Right atrium auricular region (tissue), 2 donors: Measurements from ENCODE around the gene PRDM16. TPM values are rescaled to one million over a fixed set of nuclear protein-coding genes. Genes with fewer than 3 reads are reported as not detected.

Source experiments
- DNase-seq: peaks from one replicate; pipeline ENCODE4 v3.0.0-alpha.2; 2019; ENCODE audit warnings: low spot score
- H3K27ac ChIP-seq, 2 donors: fragments of 200-600 bp; sonication (generic); 1 replicate in 1 of 2; 2 replicates in 1 of 2; pipeline ENCODE4 v1.5.1; 2016 to 2019
- H3K27me3 ChIP-seq, 2 donors: fragments of 200-600 bp; sonication (generic); one replicate each; pipeline versions ENCODE4 v1.5.1 to v1.6.0; 2017 to 2019
- H3K36me3 ChIP-seq: fragments of 200-600 bp; sonication (generic); one replicate; pipeline ENCODE4 v1.5.1; 2016
- H3K4me1 ChIP-seq, 2 donors: fragments of 200-600 bp; sonication (generic); one replicate each; pipeline versions ENCODE4 v1.5.1 to v1.6.0; 2017 to 2019
- H3K4me3 ChIP-seq, 2 donors: fragments of 200-600 bp; sonication (generic); 1 replicate in 1 of 2; 2 replicates in 1 of 2; pipeline ENCODE4 v1.5.1; 2017 to 2019; ENCODE audit warnings: mild to moderate bottlenecking in 1 of 2, moderate library complexity in 1 of 2
- H3K9me3 ChIP-seq, 2 donors: fragments of 200-600 bp; sonication (generic); one replicate each; pipeline ENCODE4 v1.5.1; 2019
- total RNA-seq, 2 donors: library from RNA; depleted of rRNA; stranded (reverse); fragments of >200 nt; gene quantifications; one replicate each; pipeline ENCODE4 v1.1.0, GENCODE V29; 2016
- TF ChIP-seq, protein P1 (sequence below), 2 donors: fragments of 200-600 bp; sonication (generic); IDR thresholded peaks; one replicate each; pipeline ENCODE4 v1.5.1; 2019; ENCODE audit warnings: antibody characterized with exemption in 2 of 2

The PRDM16 gene
- total RNA-seq, 2 donors from 2014 or later = 0.22 to 3.3 TPM

DNA sequence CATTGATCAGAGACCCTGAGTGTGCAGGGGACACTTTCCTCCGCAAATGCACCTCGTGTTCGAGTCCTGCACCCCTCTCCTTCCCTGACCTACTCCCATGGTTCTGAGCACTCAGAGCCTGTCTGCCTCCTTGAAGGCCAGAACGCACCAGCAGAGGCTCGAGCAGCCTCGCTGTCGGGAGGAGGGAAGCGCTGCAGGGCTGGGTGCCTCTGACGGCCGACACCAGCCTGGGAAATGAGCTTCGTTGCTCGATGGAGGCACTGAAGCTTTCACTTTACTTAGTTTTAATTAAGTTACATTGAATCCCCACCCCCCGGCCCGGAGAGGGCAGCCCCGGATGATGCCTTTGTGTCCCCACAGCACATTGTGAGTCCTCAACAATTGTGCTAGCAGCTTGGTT, 229.2 kb downstream of the PRDM16 start:
- H3K27ac ChIP-seq = no peak overlapping the region
- no peaks in the 10 kb centered on the region for H3K4me1 ChIP-seq
- H3K9me3 ChIP-seq = no peaks in the 10 kb centered on the region
- no peaks in the 10 kb centered on the region for H3K36me3 ChIP-seq
- DNase-seq = no peak
- no peak overlapping the region for H3K4me3 ChIP-seq
- H3K27me3 ChIP-seq = no peaks in the 10 kb centered on the region
- TF ChIP-seq, protein P1, sequence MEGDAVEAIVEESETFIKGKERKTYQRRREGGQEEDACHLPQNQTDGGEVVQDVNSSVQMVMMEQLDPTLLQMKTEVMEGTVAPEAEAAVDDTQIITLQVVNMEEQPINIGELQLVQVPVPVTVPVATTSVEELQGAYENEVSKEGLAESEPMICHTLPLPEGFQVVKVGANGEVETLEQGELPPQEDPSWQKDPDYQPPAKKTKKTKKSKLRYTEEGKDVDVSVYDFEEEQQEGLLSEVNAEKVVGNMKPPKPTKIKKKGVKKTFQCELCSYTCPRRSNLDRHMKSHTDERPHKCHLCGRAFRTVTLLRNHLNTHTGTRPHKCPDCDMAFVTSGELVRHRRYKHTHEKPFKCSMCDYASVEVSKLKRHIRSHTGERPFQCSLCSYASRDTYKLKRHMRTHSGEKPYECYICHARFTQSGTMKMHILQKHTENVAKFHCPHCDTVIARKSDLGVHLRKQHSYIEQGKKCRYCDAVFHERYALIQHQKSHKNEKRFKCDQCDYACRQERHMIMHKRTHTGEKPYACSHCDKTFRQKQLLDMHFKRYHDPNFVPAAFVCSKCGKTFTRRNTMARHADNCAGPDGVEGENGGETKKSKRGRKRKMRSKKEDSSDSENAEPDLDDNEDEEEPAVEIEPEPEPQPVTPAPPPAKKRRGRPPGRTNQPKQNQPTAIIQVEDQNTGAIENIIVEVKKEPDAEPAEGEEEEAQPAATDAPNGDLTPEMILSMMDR (IDR thresholded peaks at IDR 0.05) = no peak

DNA sequence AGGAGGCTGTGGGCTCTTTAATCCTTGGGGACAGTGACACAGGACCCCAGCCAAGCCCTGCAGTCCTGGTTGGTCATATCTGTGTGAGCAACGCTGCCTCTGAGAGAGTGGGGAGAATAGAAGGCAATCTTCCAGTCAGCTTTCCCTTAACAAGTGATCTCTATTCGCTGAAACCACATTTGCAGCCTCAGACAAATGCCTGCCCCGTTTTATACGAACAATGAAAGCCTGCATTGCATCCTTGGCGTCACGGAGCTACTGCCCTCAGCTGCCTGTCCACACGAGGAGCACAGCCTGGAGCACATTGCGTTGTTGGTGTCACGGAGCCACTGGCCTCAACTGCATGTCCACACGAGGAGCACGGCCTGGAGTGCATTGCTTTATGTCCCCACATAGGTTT, 235.2 kb downstream of the PRDM16 start:
- TF ChIP-seq, protein P1 (IDR thresholded peaks at IDR 0.05) = no peak
- no peak overlapping the region for H3K4me3 ChIP-seq
- H3K27me3 ChIP-seq = no peaks in the 10 kb centered on the region
- no peak overlapping the region for H3K27ac ChIP-seq
- DNase-seq = no peak
- H3K36me3 ChIP-seq = no peaks in the 10 kb centered on the region
- H3K4me1 ChIP-seq = no peaks in the 10 kb centered on the region
- no peaks in the 10 kb centered on the region for H3K9me3 ChIP-seq

DNA sequence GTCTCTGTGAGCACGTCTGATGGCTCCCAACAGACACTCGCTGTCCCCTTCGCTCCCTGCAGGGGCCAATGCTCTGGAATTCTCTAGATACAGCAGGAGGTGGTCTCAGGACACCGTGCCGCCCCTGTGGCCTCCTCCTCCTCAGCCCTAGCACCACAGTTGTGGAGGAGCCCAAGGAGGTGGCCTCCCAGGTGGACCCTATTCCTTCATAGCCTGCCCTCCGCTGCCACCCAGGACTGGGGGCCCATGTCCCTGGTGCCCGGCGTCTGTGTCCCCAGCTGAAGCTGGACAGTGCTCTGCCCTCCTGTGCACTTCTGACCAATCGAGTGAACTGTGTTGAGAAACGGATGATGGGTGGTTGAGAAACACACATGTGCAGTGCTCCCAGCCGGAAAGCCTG, 235.7 kb downstream of the PRDM16 start:
- Histone ChIP-seq H3K36me3 (no peaks in the 10 kb centered on the region), H3K4me3 (no peak overlapping the region), H3K9me3 (no peaks in the 10 kb centered on the region), H3K4me1 (no peaks in the 10 kb centered on the region), H3K27ac (no peak overlapping the region), H3K27me3 (no peaks in the 10 kb centered on the region)
- DNase-seq = no peak
- TF ChIP-seq, protein P1 (IDR thresholded peaks at IDR 0.05) = no peak

DNA sequence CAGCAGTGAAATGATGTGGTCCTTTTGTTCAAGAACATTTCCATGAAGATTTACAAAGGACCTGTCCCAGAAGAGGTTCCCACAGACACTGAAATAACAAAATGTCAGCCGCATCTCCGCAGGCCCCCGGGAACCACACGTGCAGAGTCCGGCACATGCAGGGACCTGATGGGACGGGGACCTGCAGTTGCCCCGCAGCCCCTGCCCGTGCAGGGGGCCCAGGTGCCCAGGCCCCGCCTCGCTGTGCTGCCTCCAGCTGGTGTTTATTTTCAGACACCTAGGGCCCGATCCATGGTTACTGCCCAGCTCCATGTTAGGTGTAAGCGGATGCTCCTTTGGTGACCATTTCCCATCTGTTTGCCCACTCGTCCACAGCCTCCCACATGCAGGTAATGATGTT, 236.2 kb downstream of the PRDM16 start:
- DNase-seq = no peak
- no peaks in the 10 kb centered on the region for H3K9me3 ChIP-seq
- TF ChIP-seq, protein P1 (IDR thresholded peaks at IDR 0.05) = no peak
- H3K4me1 ChIP-seq = no peaks in the 10 kb centered on the region
- H3K27me3 ChIP-seq = no peaks in the 10 kb centered on the region
- H3K4me3 ChIP-seq = no peak overlapping the region
- no peaks in the 10 kb centered on the region for H3K36me3 ChIP-seq
- no peak overlapping the region for H3K27ac ChIP-seq

DNA sequence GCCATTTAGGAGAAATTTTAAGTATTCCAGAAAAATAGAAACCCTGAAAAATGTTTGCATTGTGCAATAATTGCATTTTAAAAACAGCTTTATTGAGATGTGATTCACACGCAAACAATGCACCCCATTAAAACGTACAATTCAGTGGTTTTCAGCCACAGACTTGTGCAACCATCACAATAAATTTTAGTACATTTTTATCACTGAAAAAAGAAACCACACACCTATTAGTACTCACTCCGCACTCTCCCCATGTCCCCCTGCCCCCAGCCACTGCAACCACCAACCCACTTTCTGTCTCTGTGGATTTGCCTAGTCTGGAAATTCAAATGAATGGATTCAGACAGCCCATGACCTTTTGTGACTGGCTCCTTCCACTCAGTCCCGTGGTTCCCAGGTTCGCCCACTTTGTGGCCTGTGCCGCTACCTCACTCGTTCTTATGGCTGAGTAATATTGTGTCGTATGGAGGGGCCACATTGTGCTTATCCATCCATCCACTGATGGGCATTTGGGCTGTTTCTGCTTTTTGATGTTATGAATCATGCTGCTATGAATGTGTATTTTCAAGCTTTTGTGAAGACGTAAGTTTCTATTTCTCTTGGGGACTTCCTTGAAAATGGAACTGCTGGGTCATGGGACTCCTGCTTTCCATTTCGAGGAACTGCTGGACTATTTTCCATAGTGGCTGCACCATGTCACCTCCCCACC, 237.7 kb downstream of the PRDM16 start:
- H3K9me3 ChIP-seq = no peaks in the 10 kb centered on the region
- H3K36me3 ChIP-seq = no peaks in the 10 kb centered on the region
- no peak overlapping the region for H3K4me3 ChIP-seq
- DNase-seq = no peak
- no peaks in the 10 kb centered on the region for H3K27me3 ChIP-seq
- no peak overlapping the region for H3K27ac ChIP-seq
- TF ChIP-seq, protein P1 (IDR thresholded peaks at IDR 0.05) = no peak
- H3K4me1 ChIP-seq = no peaks in the 10 kb centered on the region

DNA sequence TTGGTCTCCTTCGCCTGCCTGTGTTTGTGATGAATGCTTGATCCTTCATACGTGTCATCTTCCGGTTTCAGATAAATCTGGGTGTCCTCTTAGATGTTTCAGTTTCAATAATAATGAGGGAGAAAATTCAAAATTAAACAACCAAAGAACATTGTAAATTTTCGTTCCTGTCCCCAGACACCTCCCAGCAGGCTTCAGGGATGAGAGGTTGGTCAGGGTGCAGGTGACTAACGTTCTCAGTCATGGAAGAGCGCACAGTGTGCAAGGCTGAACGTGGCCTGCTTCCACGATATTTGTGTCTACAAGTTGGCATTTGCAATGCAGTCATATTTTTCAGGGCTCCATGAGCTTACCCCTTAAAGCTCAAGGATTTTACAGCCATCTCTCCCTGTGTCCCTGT, 238.4 kb downstream of the PRDM16 start:
- Histone ChIP-seq H3K4me1 (peaks cover 0 to 3% of the 10 kb centered on the region in 2 donors), H3K36me3 (no peaks in the 10 kb centered on the region), H3K4me3 (no peak overlapping the region), H3K27ac (no peak overlapping the region), H3K27me3 (no peaks in the 10 kb centered on the region), H3K9me3 (no peaks in the 10 kb centered on the region)
- DNase-seq = no peak
- TF ChIP-seq, protein P1 (IDR thresholded peaks at IDR 0.05) = no peak
